K562 (cell line): ENCODE data around the gene PGAM2. TPM values are rescaled to one million over a fixed set of nuclear protein-coding genes. Genes with fewer than 3 reads are reported as not detected.

Experiments
- ATAC-seq: fragments of 200-7000 bp; cut with Tn5 transposase; 3 replicates; pipeline ENCODE4 v1.9.1; 2020; ENCODE audit warnings: moderate library complexity
- BruUV-seq: library from RNA; stranded (reverse); fragments of 400-500 nt; replicated peaks from 2 replicates; lab custom pipeline; 2021; lab: Mats Ljungman, UMichigan
- CTCF ChIA-PET: fragments of 300-600 bp; formaldehyde crosslinking; extraction: SDS; loops from one replicate; lab custom pipeline; 2021; ENCODE audit warnings: low intra/inter-chr PET ratio; lab: Yijun Ruan, JAX
- POLR2A ChIA-PET: fragments of 300-600, 350-650 bp; sonication (Branson Sonifier 250); formaldehyde crosslinking; extraction: SDS; loops from one replicate; lab custom pipeline; 2021; ENCODE audit warnings: antibody characterized with exemption, inconsistent platforms; lab: Yijun Ruan, JAX
- DNase-seq, 4 experiments: peaks; one replicate each; pipeline versions ENCODE4 v3.0.0 to v3.0.0-alpha.2; 2011 to 2018; ENCODE audit warnings: low spot score in 3 of 4, mixed read lengths in 3 of 4; ENCODE audit errors: extremely low read depth in 1 of 4
- FAIRE-seq: peaks from 2 replicates; lab custom pipeline; 2011; peaks lifted over from hg19 to GRCh38; lab: Jason Lieb, UNC
- H2AFZ ChIP-seq: 2 replicates; pipeline ENCODE4 v1.6.0; 2011; ENCODE audit warnings: low read depth, low read length, control low read depth, inconsistent platforms
- H3K27ac ChIP-seq: fragments of 200-600 bp; 3 replicates; pipeline ENCODE4 v1.8.0; 2011; ENCODE audit warnings: low read depth, mild to moderate bottlenecking, control low read depth, inconsistent platforms, low read length, moderate library complexity, mixed read lengths; ENCODE audit errors: extremely low read depth
- H3K27me3 ChIP-seq, 2 experiments: fragments of 300-600 bp in 1 of 2; 2 replicates in 1 of 2; 3 replicates in 1 of 2; pipeline versions ENCODE4 v1.6.0 to v1.8.0; 2011; ENCODE audit warnings: inconsistent platforms in 2 of 2, low read length in 2 of 2, mild to moderate bottlenecking in 1 of 2, mixed read lengths in 1 of 2, moderate library complexity in 1 of 2; ENCODE audit not compliant: control insufficient read depth in 2 of 2, insufficient read depth in 2 of 2
- H3K36me3 ChIP-seq: fragments of 300-600 bp; 3 replicates; pipeline ENCODE4 v1.8.0; 2011; ENCODE audit warnings: mild to moderate bottlenecking, low read length, inconsistent platforms; ENCODE audit not compliant: control insufficient read depth, insufficient read depth
- H3K4me1 ChIP-seq, 2 experiments: fragments of 200-600 bp in 1 of 2; replicated peaks in 1 of 2; 2 replicates in 1 of 2; 3 replicates in 1 of 2; pipeline versions ENCODE4 v1.5.1 to v1.8.0; 2011; ENCODE audit warnings: inconsistent platforms in 2 of 2, low read length in 2 of 2, mild to moderate bottlenecking in 1 of 2, mixed read lengths in 1 of 2, moderate library complexity in 1 of 2; ENCODE audit not compliant: control insufficient read depth in 2 of 2, insufficient read depth in 2 of 2
- H3K4me2 ChIP-seq: 2 replicates; pipeline ENCODE4 v1.6.1; 2011; ENCODE audit warnings: low read length, control low read depth, inconsistent platforms, mixed read lengths; ENCODE audit not compliant: insufficient read depth
- H3K4me3 ChIP-seq: fragments of 200-600 bp; sonication (generic), shearing (Covaris generic); 2 replicates; pipeline ENCODE4 v1.5.1; 2016; ENCODE audit warnings: control low read depth, inconsistent platforms
- H3K79me2 ChIP-seq: fragments of 200-600 bp; 3 replicates; pipeline ENCODE4 v1.8.0; 2011; ENCODE audit warnings: low read length, inconsistent platforms; ENCODE audit not compliant: control insufficient read depth, insufficient read depth
- H3K9ac ChIP-seq, 2 experiments: 2 replicates each; pipeline versions ENCODE4 v1.6.0 to v1.6.1; 2011; ENCODE audit warnings: low read depth in 2 of 2, low read length in 2 of 2, control low read depth in 1 of 2, inconsistent platforms in 1 of 2, mild to moderate bottlenecking in 1 of 2, mixed read lengths in 1 of 2; ENCODE audit not compliant: insufficient read depth in 1 of 2
- H3K9me1 ChIP-seq: one replicate; pipeline ENCODE4 v1.6.0; 2011; ENCODE audit warnings: inconsistent platforms, mild to moderate bottlenecking, low read length, moderate library complexity; ENCODE audit not compliant: control insufficient read depth, insufficient read depth
- H3K9me3 ChIP-seq: replicated peaks from 2 replicates; pipeline ENCODE4 v1.5.1; 2011; ENCODE audit warnings: low read depth, low read length, inconsistent platforms; ENCODE audit not compliant: control insufficient read depth, insufficient read depth
- H4K20me1 ChIP-seq: replicated peaks from 2 replicates; pipeline ENCODE4 v1.6.1; 2011; ENCODE audit warnings: low read length, inconsistent platforms, mixed read lengths; ENCODE audit not compliant: control insufficient read depth, insufficient read depth
- ATF7 ChIP-seq: fragments of 450-650 bp; IDR thresholded peaks from 2 replicates; pipeline ENCODE4 v1.7.1; 2014; ENCODE audit warnings: mild to moderate bottlenecking, moderate library complexity
- NFE2L1 ChIP-seq: fragments of 450-650 bp; IDR thresholded peaks from 2 replicates; pipeline ENCODE4 v1.6.1; 2016; ENCODE audit warnings: missing genetic modification characterization, low read depth, mild to moderate bottlenecking, missing compliant biosample characterization, moderate library complexity, borderline replicate concordance
- POLR2AphosphoS2 ChIP-seq: IDR thresholded peaks from 2 replicates; pipeline ENCODE4 v1.6.1; 2012; ENCODE audit warnings: low read length, improper control_type of control experiment
- POLR2G ChIP-seq: fragments of 200-400 bp; formaldehyde crosslinking; IDR thresholded peaks from 2 replicates; pipeline ENCODE4 v1.6.1; 2017; ENCODE audit warnings: low read depth, mild to moderate bottlenecking, antibody characterized with exemption, low read length, moderate library complexity
- RBM22 ChIP-seq: fragments of 200-400 bp; formaldehyde crosslinking; IDR thresholded peaks from 2 replicates; pipeline ENCODE4 v1.6.1; 2018; ENCODE audit warnings: low read length, low read depth; ENCODE audit not compliant: poor library complexity, severe bottlenecking
- SRSF1 ChIP-seq: fragments of 200-400 bp; formaldehyde crosslinking; IDR thresholded peaks from 2 replicates; pipeline ENCODE4 v1.6.1; 2017; ENCODE audit warnings: mild to moderate bottlenecking, low read depth, low read length, moderate library complexity
- SUPT5H ChIP-seq: fragments of 450-650 bp; IDR thresholded peaks from 2 replicates; pipeline ENCODE4 v1.6.1; 2016
- TCF7L2 ChIP-seq: fragments of 150-350 bp; IDR thresholded peaks from 2 replicates; pipeline ENCODE4 v1.6.1; 2016; ENCODE audit warnings: low read depth, mild to moderate bottlenecking, low read length, moderate library complexity
- TRIM24 ChIP-seq, 2 experiments: fragments of 450-650 bp; IDR thresholded peaks; 2 replicates each; pipeline ENCODE4 v1.6.1; 2016
- ZNF24 ChIP-seq: fragments of 450-650 bp; IDR thresholded peaks from 2 replicates; pipeline ENCODE4 v1.6.1; 2016
- ZNF699 ChIP-seq: fragments of 250-450 bp; sonication (Bioruptor Pico); IDR thresholded peaks from 2 replicates; pipeline ENCODE4 v1.8.0; 2021; ENCODE audit warnings: mild to moderate bottlenecking, moderate library complexity; ENCODE audit not compliant: insufficient replicate concordance
- ZSCAN29 ChIP-seq: fragments of 450-650 bp; IDR thresholded peaks from 2 replicates; pipeline ENCODE4 v1.6.1; 2017
- WGBS: fragments of 100-300 bp; shearing (Covaris generic); methylation state at CpG from one replicate; pipeline ENCODE4 v1.1.6; 2016; ENCODE audit warnings: low coverage, mixed read lengths; ENCODE audit not compliant: insufficient coverage; ENCODE audit errors: missing lambda C conversion rate; 5-methylcytosine and 5-hydroxymethylcytosine counted together
- in situ Hi-C: fragments of 300-500 bp; cut with MboI; formaldehyde crosslinking; loops from 4 replicates; pipeline ENCODE4 v1.15.0; 2018; ENCODE audit warnings: inconsistent platforms, mixed read lengths
- intact Hi-C: fragments of 100-400 bp; cut with micrococcal nuclease; formaldehyde crosslinking; loops from 2 replicates; pipeline ENCODE4 v1.14.2; 2022
- polyA plus RNA-seq, 8 experiments: library from polyadenylated mRNA; depleted of rRNA in 4 of 8; stranded (reverse) in 5 of 8; unstranded in 3 of 8; fragments of >200 nt; fragmentation: Nextera tagmentation in 2 of 8; fragmentation: Illumina TruSeq in 1 of 8; extraction: Ambion mirVana in 2 of 8; extraction: Trizol in 1 of 8; gene quantifications; 2 replicates each; pipeline versions ENCODE4 v1.2.1 to v1.2.3, GENCODE V29; 2011 to 2014; ENCODE audit warnings: inconsistent platforms in 1 of 8, missing spikeins in 1 of 8
- total RNA-seq, 7 experiments: library from RNA; depleted of rRNA in 6 of 7; stranded (reverse); fragments of >200 nt in 6 of 7; fragmentation: Illumina TruSeq in 2 of 7; extraction: Trizol in 2 of 7; gene quantifications; 2 replicates each; pipeline versions ENCODE4 v1.2.1 to v1.2.3, GENCODE V29; 2011 to 2021; ENCODE audit warnings: low replicate concordance in 1 of 7
- TF ChIP-seq, protein P1 (sequence below): fragments of 250-450 bp; sonication (Bioruptor Pico); IDR thresholded peaks from 2 replicates; pipeline ENCODE4 v1.4.0; 2020; ENCODE audit warnings: borderline replicate concordance
- TF ChIP-seq, protein P2 (sequence below): sonication (generic); formaldehyde crosslinking; IDR thresholded peaks from 2 replicates; pipeline ENCODE4 v1.8.1; 2023; ENCODE audit warnings: mild to moderate bottlenecking, missing genetic modification reagents
- TF ChIP-seq, protein P3 (sequence below): fragments of 200-800 bp; sonication (Bioruptor generic); IDR thresholded peaks from 2 replicates; pipeline ENCODE4 v1.6.1; 2017; ENCODE audit warnings: missing genetic modification characterization, missing compliant biosample characterization

Gene PGAM2
- total and polyA plus RNA-seq, 9 of the 15 experiments (the other 6 are each of a cell fraction or from before 2014, with no cell fraction given) = not detected

DNA sequence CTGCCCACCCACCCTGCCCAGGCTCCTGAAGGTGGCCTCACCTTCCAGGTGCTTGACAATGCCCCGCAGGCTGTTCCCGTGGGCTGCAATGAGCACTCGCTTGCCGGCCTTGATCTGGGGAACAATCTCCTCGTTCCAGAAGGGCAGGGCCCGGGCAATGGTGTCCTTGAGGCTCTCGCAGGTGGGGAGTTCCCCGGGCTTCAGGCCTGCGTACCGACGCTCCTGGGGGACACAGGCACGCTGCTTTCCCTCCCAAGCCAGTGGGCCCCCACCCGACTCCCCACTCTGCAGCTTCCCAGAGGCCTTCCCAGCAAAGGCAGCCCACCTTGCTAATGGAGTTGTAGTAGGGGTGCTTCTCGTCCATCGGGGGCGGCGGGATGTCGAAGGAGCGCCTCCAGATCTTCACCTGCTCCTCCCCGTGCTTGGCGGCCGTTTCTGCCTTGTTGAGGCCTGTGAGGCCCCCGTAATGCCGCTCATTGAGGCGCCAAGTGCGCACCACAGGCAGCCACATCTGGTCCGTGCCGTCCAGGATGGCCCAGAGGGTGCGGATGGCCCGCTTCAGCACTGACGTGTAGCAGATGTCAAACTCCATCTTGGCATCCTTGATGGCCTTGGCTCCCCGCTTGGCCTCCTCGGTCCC is 456 bp downstream of the PGAM2 start:
- BruUV-seq = no TSS peak
- Histone ChIP-seq H4K20me1 (peaks cover 12% of the 10 kb centered on the region; the same call in 1 of the 2 replicates), H3K4me1 (peaks cover 6 to 36% of the 10 kb centered on the region in 2 experiments; a peak in 3 of 5 replicates), H3K36me3 (peaks cover 20% of the 10 kb centered on the region; the same call in 2 of the 3 replicates), H3K27ac (no peak overlapping the region), H3K79me2 (no peaks in the 10 kb centered on the region), H2AFZ (no peak overlapping the region), H3K9me1 (no peaks in the 10 kb centered on the region), H3K27me3 (peaks cover 0 to 14% of the 10 kb centered on the region in 2 experiments; a peak in 2 of 5 replicates), H3K4me2 (no peak overlapping the region), H3K9ac (peak overlapping the region in 1 of 2 experiments; percentile 76; a peak in 2 of 4 replicates), H3K4me3 (no peak overlapping the region), H3K9me3 (no peaks in the 10 kb centered on the region)
- intact Hi-C loops (loop anchor here (5.0 kb wide), 1 partner anchor 43 kb away; no protein-coding TSS in a partner anchor), in situ Hi-C loops (no loop called here)
- WGBS = 30% methylated on average over 33 of the region's 33 CpGs
- ATAC-seq = no peak
- no peak for FAIRE-seq
- no peak for DNase-seq
- CTCF ChIA-PET = no interaction called here
- POLR2A ChIA-PET = interaction anchor here (0.6 to 1.2 kb wide), 4 partner anchors 8 to 154 kb away, joined by 3 to 4 read pairs (median 4); no protein-coding TSS in a partner anchor
- TF ChIP-seq POLR2AphosphoS2 = peak; percentile 78; the same call in 1 of the 2 replicates
- TF ChIP-seq, protein P1, sequence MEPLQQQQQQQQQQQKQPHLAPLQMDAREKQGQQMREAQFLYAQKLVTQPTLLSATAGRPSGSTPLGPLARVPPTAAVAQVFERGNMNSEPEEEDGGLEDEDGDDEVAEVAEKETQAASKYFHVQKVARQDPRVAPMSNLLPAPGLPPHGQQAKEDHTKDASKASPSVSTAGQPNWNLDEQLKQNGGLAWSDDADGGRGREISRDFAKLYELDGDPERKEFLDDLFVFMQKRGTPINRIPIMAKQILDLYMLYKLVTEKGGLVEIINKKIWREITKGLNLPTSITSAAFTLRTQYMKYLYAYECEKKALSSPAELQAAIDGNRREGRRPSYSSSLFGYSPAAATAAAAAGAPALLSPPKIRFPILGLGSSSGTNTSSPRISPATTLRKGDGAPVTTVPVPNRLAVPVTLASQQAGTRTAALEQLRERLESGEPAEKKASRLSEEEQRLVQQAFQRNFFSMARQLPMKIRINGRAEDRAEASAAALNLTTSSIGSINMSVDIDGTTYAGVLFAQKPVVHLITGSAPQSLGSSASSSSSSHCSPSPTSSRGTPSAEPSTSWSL (CRISPR knock-in tag) = no peak
- TF ChIP-seq, protein P2, sequence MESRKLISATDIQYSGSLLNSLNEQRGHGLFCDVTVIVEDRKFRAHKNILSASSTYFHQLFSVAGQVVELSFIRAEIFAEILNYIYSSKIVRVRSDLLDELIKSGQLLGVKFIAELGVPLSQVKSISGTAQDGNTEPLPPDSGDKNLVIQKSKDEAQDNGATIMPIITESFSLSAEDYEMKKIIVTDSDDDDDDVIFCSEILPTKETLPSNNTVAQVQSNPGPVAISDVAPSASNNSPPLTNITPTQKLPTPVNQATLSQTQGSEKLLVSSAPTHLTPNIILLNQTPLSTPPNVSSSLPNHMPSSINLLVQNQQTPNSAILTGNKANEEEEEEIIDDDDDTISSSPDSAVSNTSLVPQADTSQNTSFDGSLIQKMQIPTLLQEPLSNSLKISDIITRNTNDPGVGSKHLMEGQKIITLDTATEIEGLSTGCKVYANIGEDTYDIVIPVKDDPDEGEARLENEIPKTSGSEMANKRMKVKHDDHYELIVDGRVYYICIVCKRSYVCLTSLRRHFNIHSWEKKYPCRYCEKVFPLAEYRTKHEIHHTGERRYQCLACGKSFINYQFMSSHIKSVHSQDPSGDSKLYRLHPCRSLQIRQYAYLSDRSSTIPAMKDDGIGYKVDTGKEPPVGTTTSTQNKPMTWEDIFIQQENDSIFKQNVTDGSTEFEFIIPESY (CRISPR knock-in tag) = peak; percentile 82
- peak; percentile 35 for TF ChIP-seq RBM22
- peak; percentile 81 for TF ChIP-seq POLR2G
- TF ChIP-seq ZNF699 (CRISPR knock-in tag) = no peak
- no peak for TF ChIP-seq ZNF24
- TF ChIP-seq ATF7 = no peak
- TF ChIP-seq SRSF1 = no peak
- no peak for TF ChIP-seq NFE2L1 (tag)
- no peak for TF ChIP-seq ZSCAN29
- peak; percentile 16; the same call in 1 of the 2 replicates for TF ChIP-seq SUPT5H
- TF ChIP-seq, protein P3, sequence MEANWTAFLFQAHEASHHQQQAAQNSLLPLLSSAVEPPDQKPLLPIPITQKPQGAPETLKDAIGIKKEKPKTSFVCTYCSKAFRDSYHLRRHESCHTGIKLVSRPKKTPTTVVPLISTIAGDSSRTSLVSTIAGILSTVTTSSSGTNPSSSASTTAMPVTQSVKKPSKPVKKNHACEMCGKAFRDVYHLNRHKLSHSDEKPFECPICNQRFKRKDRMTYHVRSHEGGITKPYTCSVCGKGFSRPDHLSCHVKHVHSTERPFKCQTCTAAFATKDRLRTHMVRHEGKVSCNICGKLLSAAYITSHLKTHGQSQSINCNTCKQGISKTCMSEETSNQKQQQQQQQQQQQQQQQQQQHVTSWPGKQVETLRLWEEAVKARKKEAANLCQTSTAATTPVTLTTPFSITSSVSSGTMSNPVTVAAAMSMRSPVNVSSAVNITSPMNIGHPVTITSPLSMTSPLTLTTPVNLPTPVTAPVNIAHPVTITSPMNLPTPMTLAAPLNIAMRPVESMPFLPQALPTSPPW (CRISPR knock-in tag) = no peak
- no peak for TF ChIP-seq TRIM24 (IDR thresholded peaks at IDR 0.05)
- TF ChIP-seq TCF7L2 = no peak
